Osteocyte (in vitro differentiated cells): ENCODE data around the gene TMEM169. TPM values are rescaled to one million over a fixed set of nuclear protein-coding genes. Genes with fewer than 3 reads are reported as not detected.

Source experiments
- DNase-seq: peaks from one replicate; pipeline ENCODE4 v3.0.0; 2021; ENCODE audit warnings: mixed read lengths; ENCODE audit not compliant: unreplicated experiment; ENCODE audit errors: extremely low spot score
- H3K27ac Mint-ChIP-seq: one replicate; pipeline ENCODE4 v1.8.0; 2021; ENCODE audit warnings: mild to moderate bottlenecking, mixed read lengths; ENCODE audit not compliant: unreplicated experiment
- H3K27me3 Mint-ChIP-seq: one replicate; pipeline ENCODE4 v1.8.0; 2021; ENCODE audit warnings: mixed read lengths; ENCODE audit not compliant: unreplicated experiment
- H3K36me3 Mint-ChIP-seq: one replicate; pipeline ENCODE4 v1.8.0; 2021; ENCODE audit warnings: mixed read lengths; ENCODE audit not compliant: unreplicated experiment
- H3K4me1 Mint-ChIP-seq: one replicate; pipeline ENCODE4 v1.8.0; 2021; ENCODE audit warnings: mixed read lengths; ENCODE audit not compliant: unreplicated experiment
- H3K4me3 Mint-ChIP-seq: one replicate; pipeline ENCODE4 v1.8.0; 2021; ENCODE audit warnings: mild to moderate bottlenecking, moderate library complexity, mixed read lengths; ENCODE audit not compliant: unreplicated experiment
- H3K9me3 Mint-ChIP-seq: one replicate; pipeline ENCODE4 v1.8.0; 2021; ENCODE audit warnings: mixed read lengths; ENCODE audit not compliant: unreplicated experiment
- CTCF ChIP-seq: fragments of 200-600 bp; sonication (generic); IDR thresholded peaks from 2 replicates; pipeline ENCODE4 v1.5.0; 2021; ENCODE audit warnings: antibody characterized with exemption, mild to moderate bottlenecking, moderate library complexity
- total RNA-seq: library from RNA; stranded (reverse); gene quantifications from 2 replicates; pipeline ENCODE4 v1.2.1, GENCODE V29; 2021

Gene TMEM169
- total RNA-seq, 1 donor from 2014 or later: 1.5 TPM

DNA sequence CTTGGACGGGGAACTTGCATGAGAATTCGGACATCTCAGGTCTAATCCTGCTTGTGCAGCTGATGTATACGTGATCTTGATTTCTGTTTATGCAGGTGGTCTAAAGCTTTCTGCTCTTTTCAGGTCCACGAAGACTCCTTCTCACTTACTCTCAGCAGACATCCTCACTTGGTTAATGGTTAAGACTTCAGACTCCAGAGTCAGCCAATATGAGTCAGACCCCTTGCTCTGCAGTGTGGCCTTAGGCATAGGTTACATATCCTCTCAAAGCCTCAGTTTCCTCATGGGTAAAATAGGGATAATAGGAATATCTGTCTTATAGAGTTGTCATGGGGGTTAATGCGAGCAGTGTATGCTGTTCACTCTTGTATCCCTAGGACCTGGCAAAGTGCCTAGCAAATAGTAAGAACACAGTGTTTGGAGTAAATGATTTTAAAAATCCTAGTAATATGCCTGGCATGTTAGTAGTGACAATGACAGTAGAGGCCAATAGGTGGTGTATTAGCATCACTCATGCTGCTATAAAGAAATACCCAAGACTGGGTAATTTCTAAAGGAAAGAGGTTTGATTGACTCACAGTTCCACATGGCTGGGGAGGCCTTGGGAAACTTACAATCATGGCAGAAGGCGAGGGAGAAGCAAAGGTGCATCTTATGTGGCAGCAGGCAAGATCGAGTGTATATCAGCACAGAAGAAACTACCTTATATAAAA, 69.8 kb downstream of the TMEM169 start:
- no peak for TF ChIP-seq CTCF
- no peaks in the 10 kb centered on the region for H3K27me3 Mint-ChIP-seq
- peaks cover 63% of the 10 kb centered on the region for H3K36me3 Mint-ChIP-seq
- no peaks in the 10 kb centered on the region for H3K4me1 Mint-ChIP-seq
- DNase-seq: no peak
- H3K9me3 Mint-ChIP-seq: no peaks in the 10 kb centered on the region
- H3K27ac Mint-ChIP-seq: no peak overlapping the region
- no peak overlapping the region for H3K4me3 Mint-ChIP-seq

Other genes with a start within 250 kb of the TMEM169 start
- 2.8 and 4.0 TPM in 2 replicates for gene MREG, start 68.4 kb upstream of the TMEM169 start, total RNA-seq
- gene PECR, start 110 bp upstream of the TMEM169 start, total RNA-seq: 6.6 and 9.0 TPM in 2 replicates
- 224 and 234 TPM in 2 replicates for gene XRCC5, start 27.4 kb downstream of the TMEM169 start, total RNA-seq